ENCODE results near the gene HAUS3.

DNA sequence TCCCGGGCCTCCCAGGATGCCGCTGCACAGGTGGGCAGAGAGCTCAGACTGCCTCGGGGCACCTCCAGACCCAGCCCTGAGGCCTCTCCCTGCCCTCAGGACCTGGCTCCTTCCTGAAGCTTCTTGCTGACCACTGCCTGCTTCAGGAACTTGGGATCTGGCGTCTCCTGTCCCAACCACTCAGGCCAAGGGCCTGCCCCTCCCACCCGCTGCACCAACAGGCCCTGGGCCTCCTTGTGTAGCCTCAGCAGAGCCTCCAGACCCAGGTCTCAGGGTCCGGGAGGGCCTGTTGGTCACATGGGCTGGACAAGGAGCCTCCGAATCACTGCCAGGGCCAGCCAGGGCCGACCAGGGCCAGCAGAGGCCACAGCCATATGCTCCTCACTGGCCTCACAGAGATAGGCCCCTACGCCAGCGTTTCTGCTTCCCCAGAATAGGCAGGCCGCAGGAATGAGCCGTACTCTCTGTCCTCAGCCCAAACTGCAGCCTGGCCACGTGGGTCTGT lies 17.2 kb upstream of the HAUS3 start:
- TF ChIP-seq ATF1 (CRISPR knock-in tag; IDR thresholded peaks at IDR 0.05) (no peak), BRCA1 (CRISPR knock-in tag; IDR thresholded peaks at IDR 0.05) (no peak), CEBPB (IDR thresholded peaks at IDR 0.05; ENCODE audit: borderline replicate concordance, low read depth, low read length) (no peak), ZFP82 (CRISPR knock-in tag; IDR thresholded peaks at IDR 0.05; ENCODE audit: borderline replicate concordance) (no peak), FOSL2 (CRISPR knock-in tag; IDR thresholded peaks at IDR 0.05) (no peak), ISL2 (CRISPR knock-in tag; IDR thresholded peaks at IDR 0.05) (no peak)
- TF ChIP-seq, protein P1, sequence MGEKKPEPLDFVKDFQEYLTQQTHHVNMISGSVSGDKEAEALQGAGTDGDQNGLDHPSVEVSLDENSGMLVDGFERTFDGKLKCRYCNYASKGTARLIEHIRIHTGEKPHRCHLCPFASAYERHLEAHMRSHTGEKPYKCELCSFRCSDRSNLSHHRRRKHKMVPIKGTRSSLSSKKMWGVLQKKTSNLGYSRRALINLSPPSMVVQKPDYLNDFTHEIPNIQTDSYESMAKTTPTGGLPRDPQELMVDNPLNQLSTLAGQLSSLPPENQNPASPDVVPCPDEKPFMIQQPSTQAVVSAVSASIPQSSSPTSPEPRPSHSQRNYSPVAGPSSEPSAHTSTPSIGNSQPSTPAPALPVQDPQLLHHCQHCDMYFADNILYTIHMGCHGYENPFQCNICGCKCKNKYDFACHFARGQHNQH (CRISPR knock-in tag; IDR thresholded peaks at IDR 0.05), result no peak
- TF ChIP-seq, protein P2, sequence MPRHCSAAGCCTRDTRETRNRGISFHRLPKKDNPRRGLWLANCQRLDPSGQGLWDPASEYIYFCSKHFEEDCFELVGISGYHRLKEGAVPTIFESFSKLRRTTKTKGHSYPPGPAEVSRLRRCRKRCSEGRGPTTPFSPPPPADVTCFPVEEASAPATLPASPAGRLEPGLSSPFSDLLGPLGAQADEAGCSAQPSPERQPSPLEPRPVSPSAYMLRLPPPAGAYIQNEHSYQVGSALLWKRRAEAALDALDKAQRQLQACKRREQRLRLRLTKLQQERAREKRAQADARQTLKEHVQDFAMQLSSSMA (CRISPR knock-in tag; IDR thresholded peaks at IDR 0.05), result no peak
- TF ChIP-seq, protein P3, sequence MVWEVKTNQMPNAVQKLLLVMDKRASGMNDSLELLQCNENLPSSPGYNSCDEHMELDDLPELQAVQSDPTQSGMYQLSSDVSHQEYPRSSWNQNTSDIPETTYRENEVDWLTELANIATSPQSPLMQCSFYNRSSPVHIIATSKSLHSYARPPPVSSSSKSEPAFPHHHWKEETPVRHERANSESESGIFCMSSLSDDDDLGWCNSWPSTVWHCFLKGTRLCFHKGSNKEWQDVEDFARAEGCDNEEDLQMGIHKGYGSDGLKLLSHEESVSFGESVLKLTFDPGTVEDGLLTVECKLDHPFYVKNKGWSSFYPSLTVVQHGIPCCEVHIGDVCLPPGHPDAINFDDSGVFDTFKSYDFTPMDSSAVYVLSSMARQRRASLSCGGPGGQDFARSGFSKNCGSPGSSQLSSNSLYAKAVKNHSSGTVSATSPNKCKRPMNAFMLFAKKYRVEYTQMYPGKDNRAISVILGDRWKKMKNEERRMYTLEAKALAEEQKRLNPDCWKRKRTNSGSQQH (CRISPR knock-in tag; IDR thresholded peaks at IDR 0.05; ENCODE audit: low read depth), result no peak
- TF ChIP-seq, protein P4, sequence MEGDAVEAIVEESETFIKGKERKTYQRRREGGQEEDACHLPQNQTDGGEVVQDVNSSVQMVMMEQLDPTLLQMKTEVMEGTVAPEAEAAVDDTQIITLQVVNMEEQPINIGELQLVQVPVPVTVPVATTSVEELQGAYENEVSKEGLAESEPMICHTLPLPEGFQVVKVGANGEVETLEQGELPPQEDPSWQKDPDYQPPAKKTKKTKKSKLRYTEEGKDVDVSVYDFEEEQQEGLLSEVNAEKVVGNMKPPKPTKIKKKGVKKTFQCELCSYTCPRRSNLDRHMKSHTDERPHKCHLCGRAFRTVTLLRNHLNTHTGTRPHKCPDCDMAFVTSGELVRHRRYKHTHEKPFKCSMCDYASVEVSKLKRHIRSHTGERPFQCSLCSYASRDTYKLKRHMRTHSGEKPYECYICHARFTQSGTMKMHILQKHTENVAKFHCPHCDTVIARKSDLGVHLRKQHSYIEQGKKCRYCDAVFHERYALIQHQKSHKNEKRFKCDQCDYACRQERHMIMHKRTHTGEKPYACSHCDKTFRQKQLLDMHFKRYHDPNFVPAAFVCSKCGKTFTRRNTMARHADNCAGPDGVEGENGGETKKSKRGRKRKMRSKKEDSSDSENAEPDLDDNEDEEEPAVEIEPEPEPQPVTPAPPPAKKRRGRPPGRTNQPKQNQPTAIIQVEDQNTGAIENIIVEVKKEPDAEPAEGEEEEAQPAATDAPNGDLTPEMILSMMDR (CRISPR knock-in tag; IDR thresholded peaks at IDR 0.05), result no peak
- TF ChIP-seq, protein P5, sequence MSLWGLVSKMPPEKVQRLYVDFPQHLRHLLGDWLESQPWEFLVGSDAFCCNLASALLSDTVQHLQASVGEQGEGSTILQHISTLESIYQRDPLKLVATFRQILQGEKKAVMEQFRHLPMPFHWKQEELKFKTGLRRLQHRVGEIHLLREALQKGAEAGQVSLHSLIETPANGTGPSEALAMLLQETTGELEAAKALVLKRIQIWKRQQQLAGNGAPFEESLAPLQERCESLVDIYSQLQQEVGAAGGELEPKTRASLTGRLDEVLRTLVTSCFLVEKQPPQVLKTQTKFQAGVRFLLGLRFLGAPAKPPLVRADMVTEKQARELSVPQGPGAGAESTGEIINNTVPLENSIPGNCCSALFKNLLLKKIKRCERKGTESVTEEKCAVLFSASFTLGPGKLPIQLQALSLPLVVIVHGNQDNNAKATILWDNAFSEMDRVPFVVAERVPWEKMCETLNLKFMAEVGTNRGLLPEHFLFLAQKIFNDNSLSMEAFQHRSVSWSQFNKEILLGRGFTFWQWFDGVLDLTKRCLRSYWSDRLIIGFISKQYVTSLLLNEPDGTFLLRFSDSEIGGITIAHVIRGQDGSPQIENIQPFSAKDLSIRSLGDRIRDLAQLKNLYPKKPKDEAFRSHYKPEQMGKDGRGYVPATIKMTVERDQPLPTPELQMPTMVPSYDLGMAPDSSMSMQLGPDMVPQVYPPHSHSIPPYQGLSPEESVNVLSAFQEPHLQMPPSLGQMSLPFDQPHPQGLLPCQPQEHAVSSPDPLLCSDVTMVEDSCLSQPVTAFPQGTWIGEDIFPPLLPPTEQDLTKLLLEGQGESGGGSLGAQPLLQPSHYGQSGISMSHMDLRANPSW (CRISPR knock-in tag; IDR thresholded peaks at IDR 0.05; ENCODE audit: borderline replicate concordance), result no peak

Data from HepG2 (cell line).